Keratinocyte (primary cell): ENCODE measurements around the gene HRAS. TPM values are rescaled to one million over a fixed set of nuclear protein-coding genes. Genes with fewer than 3 reads are reported as not detected.

Experiments used
- DNase-seq: peaks from one replicate; pipeline ENCODE4 v3.0.0-alpha.2; 2011; ENCODE audit warnings: low read depth, missing footprints, low spot score
- FAIRE-seq: peaks from 2 replicates; lab custom pipeline; 2011; peaks lifted over from hg19 to GRCh38; lab: Jason Lieb, UNC
- H2AFZ ChIP-seq: 2 replicates; pipeline ENCODE4 v1.6.0; 2012; ENCODE audit warnings: low read length, control low read depth, inconsistent platforms; ENCODE audit not compliant: control insufficient read depth
- H3K27ac ChIP-seq: 2 replicates; pipeline ENCODE4 v1.5.1; 2011; ENCODE audit warnings: low read length; ENCODE audit not compliant: control insufficient read depth, insufficient read depth
- H3K27me3 ChIP-seq: 3 replicates; pipeline ENCODE4 v1.6.0; 2011; ENCODE audit warnings: low read length; ENCODE audit not compliant: control insufficient read depth, insufficient read depth; ENCODE audit errors: extremely low read depth
- H3K36me3 ChIP-seq, 2 experiments: 2 replicates in 1 of 2; 3 replicates in 1 of 2; pipeline ENCODE4 v1.5.1; 2011; ENCODE audit warnings: low read length in 2 of 2, mild to moderate bottlenecking in 1 of 2; ENCODE audit not compliant: control insufficient read depth in 2 of 2, insufficient read depth in 2 of 2; ENCODE audit errors: extremely low read depth in 1 of 2
- H3K4me1 ChIP-seq: 3 replicates; pipeline ENCODE4 v1.5.1; 2011; ENCODE audit warnings: low read length; ENCODE audit not compliant: control insufficient read depth, insufficient read depth; ENCODE audit errors: extremely low read depth
- H3K4me2 ChIP-seq: 3 replicates; pipeline ENCODE4 v1.6.0; 2011; ENCODE audit warnings: low read depth, low read length; ENCODE audit not compliant: control insufficient read depth, insufficient read depth; ENCODE audit errors: extremely low read depth
- H3K4me3 ChIP-seq, 3 experiments: fragments of 200-600 bp in 1 of 3; sonication (generic) in 1 of 3; 2 replicates in 2 of 3; 3 replicates in 1 of 3; pipeline ENCODE4 v1.5.1; 2011 to 2016; ENCODE audit warnings: low read length in 3 of 3, mild to moderate bottlenecking in 3 of 3, control low read depth in 2 of 3, inconsistent platforms in 1 of 3, low read depth in 1 of 3, mixed read lengths in 1 of 3, mixed run types in 1 of 3, moderate library complexity in 1 of 3; ENCODE audit not compliant: control insufficient read depth in 2 of 3, insufficient read depth in 2 of 3; ENCODE audit errors: extremely low read depth in 1 of 3
- H3K79me2 ChIP-seq: 2 replicates; pipeline ENCODE4 v1.6.0; 2012; ENCODE audit warnings: low read length; ENCODE audit not compliant: control insufficient read depth, insufficient read depth
- H3K9ac ChIP-seq: 3 replicates; pipeline ENCODE4 v1.6.0; 2011; ENCODE audit warnings: low read length; ENCODE audit not compliant: control insufficient read depth, insufficient read depth; ENCODE audit errors: extremely low read depth
- H3K9me1 ChIP-seq: 3 replicates; pipeline ENCODE4 v1.6.0; 2011; ENCODE audit warnings: low read length; ENCODE audit not compliant: control insufficient read depth, insufficient read depth; ENCODE audit errors: extremely low read depth
- H3K9me3 ChIP-seq: 2 replicates; pipeline ENCODE4 v1.5.1; 2012; ENCODE audit warnings: low read depth, low read length; ENCODE audit not compliant: control insufficient read depth
- H4K20me1 ChIP-seq: 3 replicates; pipeline ENCODE4 v1.6.0; 2011; ENCODE audit warnings: low read length; ENCODE audit not compliant: control insufficient read depth, insufficient read depth; ENCODE audit errors: extremely low read depth
- CTCF ChIP-seq, 3 experiments: IDR thresholded peaks in 1 of 3; conservative IDR thresholded peaks in 1 of 3; optimal IDR thresholded peaks in 1 of 3; 2 replicates in 2 of 3; 3 replicates in 1 of 3; pipeline versions ENCODE3 to v1.5.1; 2011; ENCODE audit warnings: low read length in 3 of 3, mild to moderate bottlenecking in 3 of 3, moderate library complexity in 2 of 3, control low read depth in 1 of 3, inconsistent platforms in 1 of 3; ENCODE audit not compliant: insufficient read depth in 2 of 3; ENCODE audit errors: extremely low read depth in 1 of 3
- EZH2 ChIP-seq: IDR thresholded peaks from one replicate; pipeline ENCODE4 v1.6.1; 2012; ENCODE audit warnings: inconsistent platforms, mild to moderate bottlenecking, low read length, moderate library complexity
- dilution Hi-C: fragments of 300-500 bp; cut with MboI; formaldehyde crosslinking; loops from one replicate; pipeline ENCODE4 v1.7.0; 2020; ENCODE audit warnings: low sequenced_read_pairs; ENCODE audit not compliant: extremely low pct_ligation_motif_present
- polyA plus RNA-seq, 5 experiments: library from polyadenylated mRNA; depleted of rRNA in 3 of 5; stranded (reverse) in 3 of 5; stranded (forward) in 1 of 5; unstranded in 1 of 5; fragments of >200 nt; gene quantifications; 1 replicate in 1 of 5; 2 replicates in 3 of 5; 3 replicates in 1 of 5; pipeline versions ENCODE4 v1.2.1 to v1.2.3, GENCODE V29; 2011 to 2012; ENCODE audit warnings: missing spikeins in 2 of 5, low read depth in 1 of 5, low replicate concordance in 1 of 5

The HRAS gene
- polyA plus RNA-seq, 1 donor (not counting 4 experiments of a cell fraction or from before 2014, with no cell fraction given) = 112 TPM

GRCh38 chr11:531919-532526 lies 3.4 kb downstream of the HRAS start:
- peaks cover 19% of the 10 kb centered on the region for H3K4me1 ChIP-seq
- peaks cover 31% of the 10 kb centered on the region for H3K79me2 ChIP-seq
- no peaks in the 10 kb centered on the region for H3K9me1 ChIP-seq
- peaks cover 22% of the 10 kb centered on the region for H4K20me1 ChIP-seq
- H3K4me2 ChIP-seq = no peak overlapping the region
- DNase-seq (no peak), FAIRE-seq (no peak)
- H3K27me3 ChIP-seq = no peaks in the 10 kb centered on the region
- peaks cover 17 to 27% of the 10 kb centered on the region in 2 experiments for H3K36me3 ChIP-seq
- H3K9ac ChIP-seq = no peak overlapping the region
- H3K9me3 ChIP-seq = no peaks in the 10 kb centered on the region
- dilution Hi-C loops = no loop called here
- no peak overlapping the region for H3K27ac ChIP-seq
- no peak overlapping the region for H2AFZ ChIP-seq
- no peak overlapping the region for H3K4me3 ChIP-seq
- TF ChIP-seq EZH2 = no peak
- TF ChIP-seq CTCF (optimal IDR thresholded peaks at IDR 0.05 in 1 of 3, IDR thresholded peaks at IDR 0.05 in 1 of 3, conservative IDR thresholded peaks at IDR 0.05 in 1 of 3; ENCODE audit: extremely low read depth in 1 of 3, insufficient read depth in 2 of 3, low read length in 3 of 3) = no peak

GRCh38 chr11:530960-531831 lies 4.2 kb downstream of the HRAS start:
- H3K27me3 ChIP-seq = no peaks in the 10 kb centered on the region
- H3K9me1 ChIP-seq = no peaks in the 10 kb centered on the region
- H3K9me3 ChIP-seq = no peaks in the 10 kb centered on the region
- no peak overlapping the region for H3K4me2 ChIP-seq
- H3K27ac ChIP-seq = no peak overlapping the region
- TF ChIP-seq EZH2 (no peak), CTCF (optimal IDR thresholded peaks at IDR 0.05 in 1 of 3, IDR thresholded peaks at IDR 0.05 in 1 of 3, conservative IDR thresholded peaks at IDR 0.05 in 1 of 3; ENCODE audit: extremely low read depth in 1 of 3, insufficient read depth in 2 of 3, low read length in 3 of 3) (no peak)
- peaks cover 22% of the 10 kb centered on the region for H4K20me1 ChIP-seq
- H3K4me3 ChIP-seq = no peak overlapping the region
- no peak overlapping the region for H3K9ac ChIP-seq
- dilution Hi-C loops = no loop called here
- H3K79me2 ChIP-seq = peaks cover 31% of the 10 kb centered on the region
- FAIRE-seq (no peak), DNase-seq (no peak)
- no peak overlapping the region for H2AFZ ChIP-seq
- peaks cover 14% of the 10 kb centered on the region for H3K4me1 ChIP-seq
- H3K36me3 ChIP-seq = peaks cover 17 to 27% of the 10 kb centered on the region in 2 experiments
